IPS-NIHi7 (cell line): ENCODE data around the gene SSC5D.

ENCODE experiments used
- DNase-seq: peaks from one replicate; pipeline ENCODE4 v3.0.0; 2012; ENCODE audit warnings: mixed read lengths; ENCODE audit errors: extremely low spot score

Gene SSC5D

GRCh38 chr19:55536951-55537740 is 48.9 kb downstream of the SSC5D start, which contains the start of gene SBK2:
Gene SBK2, minus strand, starts transcription at chr19:55537133. Its CDS starts 839 bp downstream, at chr19:55536294.
- DNase-seq, result peak; percentile 97

GRCh38 chr19:55537741-55538111 is 49.5 kb downstream of the SSC5D start:
- DNase-seq, result peak; percentile 71

GRCh38 chr19:55538132-55538531 is 49.9 kb downstream of the SSC5D start:
- no peak for DNase-seq

- DNase-seq, result no peak
Observed at GRCh38 chr19:55539090-55539984, 51.1 kb downstream of the SSC5D start.

GRCh38 chr19:55540619-55541018 is 52.4 kb downstream of the SSC5D start:
- DNase-seq, result no peak

GRCh38 chr19:55541091-55541490 is 52.9 kb downstream of the SSC5D start:
- no peak for DNase-seq

GRCh38 chr19:55542292-55542855 is 54.1 kb downstream of the SSC5D start:
- no peak for DNase-seq

GRCh38 chr19:55543567-55543966 is 55.3 kb downstream of the SSC5D start:
- DNase-seq, result no peak

GRCh38 chr19:55544014-55544413 is 55.8 kb downstream of the SSC5D start:
- DNase-seq, result no peak

GRCh38 chr19:55544776-55545439 is 56.7 kb downstream of the SSC5D start:
- DNase-seq, result no peak

GRCh38 chr19:55545443-55545842 is 57.2 kb downstream of the SSC5D start, which contains the start of gene SBK3:
Gene SBK3, minus strand, starts transcription at chr19:55545543. Its CDS starts 0 bp downstream, at chr19:55545543.
- no peak for DNase-seq

- DNase-seq, result no peak
Observed at GRCh38 chr19:55546011-55546410, 57.8 kb downstream of the SSC5D start.

GRCh38 chr19:55546822-55547614 is 58.8 kb downstream of the SSC5D start:
- no peak for DNase-seq

GRCh38 chr19:55549500-55550320 is 61.5 kb downstream of the SSC5D start:
- peak; percentile 66 for DNase-seq

GRCh38 chr19:55550321-55550650 is 62.0 kb downstream of the SSC5D start:
- DNase-seq, result no peak

GRCh38 chr19:55552206-55552605 is 64.0 kb downstream of the SSC5D start:
- DNase-seq, result no peak

GRCh38 chr19:55552620-55553019 is 64.4 kb downstream of the SSC5D start:
- no peak for DNase-seq

- DNase-seq, result no peak
Observed at GRCh38 chr19:55553217-55554182, 65.3 kb downstream of the SSC5D start.

- DNase-seq, result no peak
Observed at GRCh38 chr19:55554302-55554701, 66.1 kb downstream of the SSC5D start.
